Thyroid gland (tissue), 4 donors: ENCODE data around the gene VWA3B. TPM values are rescaled to one million over a fixed set of nuclear protein-coding genes. Genes with fewer than 3 reads are reported as not detected.

Source experiments
- DNase-seq, 2 donors: peaks; one replicate each; pipeline ENCODE4 v3.0.0-alpha.2; 2019
- H3K27ac ChIP-seq, 3 donors: fragments of 200-600 bp; sonication (generic); 1 replicate in 2 of 3; 2 replicates in 1 of 3; pipeline ENCODE4 v1.5.1; 2016 to 2019; ENCODE audit warnings: mild to moderate bottlenecking in 1 of 3, moderate library complexity in 1 of 3
- H3K27me3 ChIP-seq: fragments of 200-600 bp; sonication (generic); one replicate; pipeline ENCODE4 v1.5.1; 2019
- H3K36me3 ChIP-seq, 2 donors: fragments of 200-600 bp; sonication (generic); one replicate each; pipeline ENCODE4 v1.5.1; 2016 to 2019
- H3K4me1 ChIP-seq, 2 donors: fragments of 200-600 bp; sonication (generic); one replicate each; pipeline ENCODE4 v1.5.1; 2017 to 2019
- H3K4me3 ChIP-seq, 3 donors: fragments of 200-600 bp; sonication (generic); replicated peaks in 1 of 3; 1 replicate in 2 of 3; 2 replicates in 1 of 3; pipeline ENCODE4 v1.5.1; 2016; ENCODE audit warnings: mild to moderate bottlenecking in 1 of 3
- H3K9me3 ChIP-seq: fragments of 200-600 bp; sonication (generic); one replicate; pipeline ENCODE4 v1.5.1; 2017
- CTCF ChIP-seq, 6 experiments: fragments of 200-600 bp in 3 of 6; fragments of 450-650 bp in 3 of 6; sonication (generic) in 3 of 6; IDR thresholded peaks; one replicate each; pipeline ENCODE4 v1.5.1; 2016 to 2019; ENCODE audit warnings: antibody characterized with exemption in 6 of 6, mild to moderate bottlenecking in 2 of 6, inconsistent platforms in 1 of 6, moderate library complexity in 1 of 6
- POLR2A ChIP-seq, 2 donors: fragments of 450-650 bp; IDR thresholded peaks; one replicate each; pipeline ENCODE4 v1.6.1; 2017; ENCODE audit warnings: antibody characterized with exemption in 2 of 2, mild to moderate bottlenecking in 2 of 2, moderate library complexity in 1 of 2
- WGBS, 2 donors: methylation state at CpG; one replicate each; pipeline ENCODE4 v1.1.5; 2017; 5-methylcytosine and 5-hydroxymethylcytosine counted together
- intact Hi-C: fragments of 100-400 bp; cut with DNase I; formaldehyde crosslinking; loops from one replicate; pipeline ENCODE4 v1.15.1; 2023
- total RNA-seq, 4 donors: library from RNA; depleted of rRNA; stranded (reverse); fragments of >200 nt; gene quantifications; one replicate each; pipeline ENCODE4 v1.2.3, GENCODE V29; 2016

Gene VWA3B
- total RNA-seq, 4 donors from 2014 or later, result 0.81 TPM; not detected in 3

- Histone ChIP-seq H3K27me3 (peaks cover 16% of the 10 kb centered on the region), H3K9me3 (no peaks in the 10 kb centered on the region), H3K4me3 (no peak overlapping the region), H3K27ac (no peak overlapping the region), H3K36me3 (no peaks in the 10 kb centered on the region), H3K4me1 (peaks cover 4 to 12% of the 10 kb centered on the region in 2 donors)
- no peak for TF ChIP-seq CTCF (IDR thresholded peaks at IDR 0.05)
- TF ChIP-seq POLR2A (IDR thresholded peaks at IDR 0.05), result no peak
- 2 to 8% methylated on average over 15 of the region's 15 CpGs for WGBS, 2 donors
- no peak for DNase-seq
- intact Hi-C loops, result no loop called here
Observed at GRCh38 chr2:98348066-98348561, 261.1 kb downstream of the VWA3B start.

GRCh38 chr2:98350411-98350810, 263.4 kb downstream of the VWA3B start:
- peaks cover 16% of the 10 kb centered on the region for H3K27me3 ChIP-seq
- intact Hi-C loops, result no loop called here
- H3K36me3 ChIP-seq, result no peaks in the 10 kb centered on the region
- no peak overlapping the region for H3K27ac ChIP-seq
- peaks cover 4 to 12% of the 10 kb centered on the region in 2 donors for H3K4me1 ChIP-seq
- no peak for TF ChIP-seq CTCF (IDR thresholded peaks at IDR 0.05)
- TF ChIP-seq POLR2A (IDR thresholded peaks at IDR 0.05), result no peak
- no peak for DNase-seq
- WGBS, 2 donors, result 89 to 92% methylated on average over 1 of the region's 1 CpG
- no peaks in the 10 kb centered on the region for H3K9me3 ChIP-seq
- no peak overlapping the region for H3K4me3 ChIP-seq

- Histone ChIP-seq H3K4me1 (no peaks in the 10 kb centered on the region), H3K36me3 (no peaks in the 10 kb centered on the region), H3K9me3 (no peaks in the 10 kb centered on the region), H3K4me3 (no peak overlapping the region), H3K27ac (no peak overlapping the region), H3K27me3 (no peaks in the 10 kb centered on the region)
- intact Hi-C loops, result no loop called here
- WGBS, 2 donors, result 50 to 72% methylated on average over 3 of the region's 3 CpGs
- TF ChIP-seq POLR2A (IDR thresholded peaks at IDR 0.05) (no peak), CTCF (IDR thresholded peaks at IDR 0.05) (no peak)
- no peak for DNase-seq
Observed at GRCh38 chr2:98355881-98356280, 268.9 kb downstream of the VWA3B start.

- H3K4me3 ChIP-seq, result no peak overlapping the region
- TF ChIP-seq CTCF (IDR thresholded peaks at IDR 0.05) (no peak), POLR2A (IDR thresholded peaks at IDR 0.05) (no peak)
- H3K9me3 ChIP-seq, result no peaks in the 10 kb centered on the region
- H3K4me1 ChIP-seq, result no peaks in the 10 kb centered on the region
- intact Hi-C loops, result no loop called here
- H3K27ac ChIP-seq, result no peak overlapping the region
- H3K36me3 ChIP-seq, result no peaks in the 10 kb centered on the region
- H3K27me3 ChIP-seq, result no peaks in the 10 kb centered on the region
- no peak for DNase-seq
- 86 to 91% methylated on average over 7 of the region's 7 CpGs for WGBS, 2 donors
Observed at GRCh38 chr2:98356729-98357128, 269.8 kb downstream of the VWA3B start.

- WGBS, 2 donors, result 67 to 72% methylated on average over 3 of the region's 3 CpGs
- intact Hi-C loops, result no loop called here
Observed at GRCh38 chr2:98357849-98358248, 270.9 kb downstream of the VWA3B start.

More at GRCh38 chr2:98357849-98358248, 270.9 kb downstream of the VWA3B start:
- Histone ChIP-seq H3K27me3 (no peaks in the 10 kb centered on the region), H3K9me3 (no peaks in the 10 kb centered on the region), H3K27ac (no peak overlapping the region), H3K36me3 (no peaks in the 10 kb centered on the region), H3K4me3 (no peak overlapping the region), H3K4me1 (no peaks in the 10 kb centered on the region)
- no peak for DNase-seq
- no peak for TF ChIP-seq POLR2A (IDR thresholded peaks at IDR 0.05)
- TF ChIP-seq CTCF (IDR thresholded peaks at IDR 0.05), result no peak
